Subcutaneous adipose tissue (tissue), 4 donors: ENCODE results near the gene SMARCB1. TPM values are rescaled to one million over a fixed set of nuclear protein-coding genes. Genes with fewer than 3 reads are reported as not detected.

ENCODE experiments used
- CTCF ChIP-seq: fragments of 450-650 bp; IDR thresholded peaks from one replicate; pipeline ENCODE4 v1.5.1; 2016; ENCODE audit warnings: low read depth, mild to moderate bottlenecking, control low read depth, antibody characterized with exemption, moderate library complexity
- total RNA-seq, 4 donors: library from RNA; depleted of rRNA; stranded (reverse); fragments of >200 nt; gene quantifications; one replicate each; pipeline ENCODE4 v1.1.0, GENCODE V29; 2016

Gene SMARCB1
- total RNA-seq, 4 donors from 2014 or later: 26.3 to 84.2 (median 37.5) TPM

DNA sequence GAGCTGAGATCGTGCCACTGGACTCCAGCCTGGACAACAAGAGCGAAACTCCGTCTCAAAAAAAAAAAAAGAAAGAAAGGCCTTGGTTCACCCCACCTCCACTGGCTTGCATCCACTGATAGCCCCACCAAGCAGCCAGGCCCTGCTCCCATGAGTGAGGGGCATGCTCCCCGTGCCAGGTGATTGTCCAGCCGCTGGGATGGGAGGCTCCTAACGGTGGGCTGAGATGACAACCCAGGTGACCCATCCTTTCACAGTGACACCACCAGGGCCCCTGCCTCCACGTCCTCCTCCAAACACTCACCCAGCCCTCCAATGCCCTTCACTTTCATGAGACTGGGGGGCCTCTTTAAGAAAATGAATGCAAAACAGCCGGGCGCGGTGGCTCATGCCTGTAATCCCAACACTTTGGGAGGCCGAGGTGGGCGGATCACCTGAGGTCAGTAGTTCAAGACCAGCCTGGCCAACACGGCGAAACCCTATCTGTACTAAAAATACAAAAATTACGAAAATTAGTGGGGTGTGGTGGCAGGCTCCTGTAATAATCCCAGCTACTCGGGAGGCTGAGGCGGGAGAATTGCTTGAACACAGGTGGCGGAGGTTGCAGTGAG is 60.6 kb downstream of the SMARCB1 start:
- TF ChIP-seq CTCF: no peak

DNA sequence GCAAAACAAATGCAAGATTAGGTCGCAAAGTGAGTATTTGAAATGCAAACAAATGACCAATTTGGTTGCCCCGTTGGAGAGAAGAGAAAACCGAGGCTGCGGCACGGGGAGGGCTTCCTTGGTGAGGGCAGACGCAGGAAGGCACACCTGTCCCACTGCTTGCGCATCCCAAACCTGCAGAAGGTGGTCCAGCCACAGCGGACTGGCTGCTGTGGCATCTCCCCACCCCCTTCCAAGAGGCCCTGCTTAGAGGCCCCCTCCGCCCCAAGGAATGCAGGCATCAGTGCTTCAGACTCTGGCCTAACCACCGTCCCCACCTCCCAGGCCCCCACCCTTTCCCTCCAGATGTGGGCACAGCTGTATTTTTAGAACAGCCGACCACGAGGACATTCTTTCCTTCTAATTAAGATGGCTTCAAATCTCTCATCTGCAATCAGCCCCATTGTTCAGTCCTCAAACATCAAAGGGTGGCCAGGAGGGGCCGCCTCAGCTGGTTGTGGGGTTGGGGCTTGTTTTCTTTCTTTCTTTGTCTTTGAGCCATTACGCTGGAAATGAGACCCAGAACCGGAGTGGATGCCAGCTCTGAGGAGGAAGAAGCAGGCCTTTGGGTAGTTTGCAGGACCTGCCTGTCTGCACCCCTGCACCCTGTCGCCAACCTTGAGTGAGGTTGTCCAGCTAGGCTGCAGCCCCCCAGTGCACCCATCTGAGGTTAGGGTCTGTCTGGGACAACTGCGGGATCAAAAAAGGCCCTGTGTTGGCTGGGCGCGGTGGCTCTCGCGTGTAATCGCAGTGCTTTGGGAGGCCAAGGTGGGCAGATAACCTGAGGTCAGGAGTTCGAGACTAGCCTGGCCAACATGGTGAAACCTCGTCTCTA is 61.5 kb downstream of the SMARCB1 start:
- no peak for TF ChIP-seq CTCF

DNA sequence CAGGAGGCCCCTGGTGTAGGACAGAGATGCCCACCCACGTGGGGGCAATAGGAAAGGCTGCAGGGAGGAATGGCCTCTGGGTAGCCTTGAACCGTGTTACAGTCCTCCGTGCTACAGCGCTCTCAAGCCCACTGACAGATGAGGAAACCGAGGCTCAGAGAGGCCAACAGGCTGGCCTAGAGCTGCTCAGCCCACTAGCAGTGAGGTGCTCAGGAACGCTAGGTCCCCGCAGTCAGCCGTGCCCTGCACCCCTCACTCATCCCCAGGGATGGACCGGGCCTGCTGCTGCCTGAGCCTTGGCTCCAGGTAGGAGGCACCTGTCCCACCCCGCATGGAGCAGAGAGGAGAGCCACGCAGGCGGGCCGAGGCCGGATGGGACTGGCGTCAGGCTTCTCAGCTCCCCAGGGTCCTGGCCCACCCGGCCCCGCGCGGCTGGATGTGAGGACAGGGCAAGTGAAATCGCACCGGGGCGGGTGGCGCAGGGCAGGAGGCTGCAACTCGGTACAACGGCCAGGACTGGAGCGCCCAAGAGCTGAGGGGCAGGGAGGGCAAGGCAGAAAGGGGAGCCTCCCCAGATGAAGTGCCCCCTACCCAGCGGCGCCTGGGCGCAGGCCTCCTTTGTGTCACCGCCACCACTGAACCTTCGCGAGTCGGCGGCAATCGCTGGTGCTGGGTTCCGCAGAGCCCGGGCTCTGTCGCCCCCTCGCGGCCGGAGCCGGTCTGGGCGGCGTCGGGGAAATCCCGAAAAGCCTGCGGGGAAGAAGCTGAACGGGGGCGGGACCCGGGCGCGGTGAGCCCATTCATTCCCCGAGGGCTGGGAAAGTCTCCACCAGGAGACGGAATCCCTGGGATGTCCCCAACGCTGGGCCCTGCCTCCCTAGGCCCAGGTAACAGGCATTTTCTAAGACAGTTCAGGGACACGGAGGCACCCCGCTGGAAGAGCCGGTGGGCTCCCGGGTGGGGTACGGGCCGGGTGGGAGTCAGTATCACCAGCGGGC is 62.5 kb downstream of the SMARCB1 start:
- TF ChIP-seq CTCF: no peak

DNA sequence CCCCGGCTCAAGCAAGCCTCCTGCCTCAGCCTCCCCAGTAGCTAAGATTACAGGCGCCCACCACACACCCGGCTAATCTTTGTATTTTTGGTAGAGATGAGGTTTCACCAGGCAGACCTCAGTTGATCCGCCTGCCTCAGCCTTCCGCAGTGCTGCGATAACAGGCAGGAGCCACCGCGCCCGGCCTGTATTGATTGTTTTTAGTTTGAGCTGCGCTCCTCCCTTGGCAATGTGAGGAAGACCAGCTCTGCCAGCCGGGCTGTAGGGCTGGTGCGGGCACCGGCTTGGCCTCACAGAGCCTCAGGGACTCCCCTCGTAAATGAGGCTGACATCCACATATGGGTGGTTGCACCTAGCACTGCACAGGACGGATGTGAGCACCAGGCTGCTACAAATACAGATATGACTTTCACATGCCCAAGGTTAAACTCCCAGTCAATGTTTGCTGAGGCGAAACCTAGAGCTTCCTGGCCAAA is 63.4 kb downstream of the SMARCB1 start:
- TF ChIP-seq CTCF: no peak

- no peak for TF ChIP-seq CTCF
These were observed 70.2 kb downstream of the SMARCB1 start for GRCh38 chr22:23856721-23857605.

DNA sequence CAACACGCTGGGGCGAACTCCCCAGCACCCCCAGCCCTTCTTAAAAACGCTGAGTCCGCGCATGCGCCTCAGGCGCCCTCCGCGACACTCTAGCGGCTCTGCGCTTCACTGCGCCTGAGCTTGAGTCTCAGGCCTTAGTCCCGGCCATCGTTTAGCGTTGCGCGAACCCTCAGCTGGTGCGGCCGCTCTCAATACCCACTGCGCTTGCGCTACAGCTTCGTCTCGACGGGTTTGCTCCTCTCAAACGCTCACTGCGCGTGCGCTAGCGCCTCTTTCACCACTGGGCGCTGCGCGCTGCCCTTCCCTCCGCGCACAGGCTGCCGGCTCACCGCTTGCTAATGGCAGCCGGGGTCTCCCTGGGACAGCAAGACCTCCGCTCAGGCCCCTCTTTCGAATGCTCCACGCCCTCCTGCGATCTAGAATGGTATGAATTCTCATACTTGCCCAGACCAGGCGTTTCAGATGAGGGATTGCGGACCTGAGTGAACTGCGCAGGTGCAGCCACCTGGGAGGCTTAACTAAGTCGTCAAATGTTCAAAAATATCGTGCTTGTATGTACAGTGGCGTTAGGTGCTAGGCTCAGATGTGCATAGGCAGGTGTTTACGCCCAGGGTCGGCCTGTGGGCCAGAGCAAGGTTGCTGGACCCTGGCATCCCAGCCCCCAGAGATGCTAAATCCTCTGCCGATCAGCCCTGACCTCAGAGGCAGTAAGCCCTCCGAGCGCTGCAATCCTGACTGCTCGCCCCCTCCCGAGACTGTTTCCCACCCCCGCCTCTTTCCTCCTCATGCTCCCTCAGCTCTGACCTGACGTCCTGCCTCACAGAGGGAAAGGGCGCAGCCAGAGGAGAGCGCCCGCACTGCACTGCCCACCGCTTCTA is 71.1 kb downstream of the SMARCB1 start, which contains the start of gene SLC2A11:
SLC2A11 (plus strand) TSS at position 270 of the 878 bp plus-strand sequence; CDS start at position 395, 125 bp downstream.
- TF ChIP-seq CTCF: no peak
